Measurements from ENCODE around the gene RBCK1.
A peak's percentile ranks its signal among the peaks of the same experiment; 100 is the strongest.

The RBCK1 gene
- total RNA-seq, result 60.7 to 82.4 (median 71.2) reads per million in 9 experiments

DNA sequence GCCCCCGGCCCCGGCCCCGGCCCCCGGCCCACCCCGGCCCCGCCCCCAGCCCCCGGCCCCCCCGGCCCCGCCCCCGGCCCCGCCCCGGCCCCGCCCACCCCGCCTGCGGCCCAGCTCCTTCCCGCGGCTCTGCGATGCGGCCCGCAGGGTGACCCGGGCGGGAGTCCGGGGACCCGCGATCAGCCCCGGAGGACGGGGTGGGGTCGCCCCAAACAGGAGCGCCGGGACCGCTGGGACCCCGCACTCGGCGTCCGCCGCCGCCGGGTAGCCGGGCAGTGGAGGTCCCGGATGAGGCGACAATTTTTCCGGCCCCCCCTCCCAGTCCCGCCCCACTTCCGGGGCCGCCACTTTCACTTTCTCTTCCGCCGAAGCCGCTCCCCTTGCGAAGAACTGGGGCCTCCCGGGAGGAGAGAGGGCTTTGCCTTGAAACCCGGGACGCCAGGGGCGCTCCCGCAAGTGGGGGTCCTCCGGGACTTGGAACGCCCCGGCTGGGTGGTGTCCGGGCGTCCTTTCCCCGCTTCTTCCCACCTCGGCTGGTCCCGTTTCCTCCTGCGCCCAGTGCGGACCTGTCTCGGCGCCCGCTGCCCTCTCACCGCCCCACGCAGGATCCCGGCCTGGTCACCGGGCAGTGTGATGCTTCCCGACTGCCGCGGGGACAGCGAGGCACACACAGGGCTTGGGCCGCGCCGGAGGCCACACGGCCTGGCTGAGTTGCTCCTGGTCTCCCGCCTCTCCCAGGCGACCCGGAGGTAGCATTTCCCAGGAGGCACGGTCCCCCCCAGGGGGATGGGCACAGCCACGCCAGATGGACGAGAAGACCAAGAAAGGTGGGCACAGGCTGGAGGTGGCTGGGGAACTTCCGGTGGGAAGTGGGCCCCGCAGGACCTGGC lies at the start of gene RBCK1:
Gene RBCK1 (plus strand): TSS at position 347 of the 890 bp plus-strand sequence. CDS start 459 bp downstream, at position 806.
- DNase-seq (peak; percentile 83 to 91 (median 86)), ATAC-seq (replicated peaks) (peak; percentile 84)
- Mint-ChIP-seq H3K4me1 (ENCODE audit: low read depth in 2 of 2) (peaks cover 27 to 48% of the 10 kb centered on the region in 2 donors), H3K4me3 (peak within 1 kb of the TSS; percentile 93 to 94), H3K36me3 (ENCODE audit: insufficient read depth) (peaks cover 57% of the 10 kb centered on the region), H3K27ac (peak within 1 kb of the TSS; percentile 92 to 95), H3K9me3 (no peaks in the 10 kb centered on the region), H3K27me3 (no peaks in the 10 kb centered on the region)

DNA sequence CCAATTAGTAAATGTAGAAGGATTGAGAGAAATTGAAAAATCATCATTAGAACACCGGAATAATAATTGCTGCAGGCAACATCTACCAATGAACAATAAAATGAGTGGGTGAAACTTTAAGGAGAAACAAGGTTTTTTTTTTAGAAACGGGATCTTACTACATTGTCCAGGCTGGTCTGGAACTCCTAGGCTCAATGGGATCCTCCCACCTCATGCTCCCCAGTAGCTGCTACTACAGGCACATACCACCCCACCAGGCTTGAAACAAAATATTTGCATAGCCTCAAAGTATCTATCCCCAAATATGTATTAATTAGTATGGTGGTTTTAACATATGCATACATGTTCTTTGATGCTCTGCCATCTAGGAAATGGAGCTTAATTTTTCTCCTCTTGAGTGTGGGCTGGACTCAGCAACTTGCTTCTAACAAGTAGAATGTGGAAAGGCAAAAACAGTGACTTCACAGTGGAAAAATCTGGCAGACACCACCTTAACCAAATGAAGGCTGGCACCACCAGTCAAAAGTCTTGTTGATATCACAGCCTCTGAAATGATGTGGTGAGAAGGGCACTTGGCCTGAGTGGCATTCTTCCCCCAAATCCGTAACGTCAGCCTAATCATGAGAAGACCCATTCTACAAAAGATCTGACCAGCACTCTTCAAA lies 49.1 kb upstream of the RBCK1 start:
- Mint-ChIP-seq H3K9me3 (no peaks in the 10 kb centered on the region), H3K4me1 (ENCODE audit: low read depth in 2 of 2) (peaks cover 5 to 7% of the 10 kb centered on the region in 2 donors), H3K27me3 (no peaks in the 10 kb centered on the region), H3K36me3 (ENCODE audit: insufficient read depth) (no peaks in the 10 kb centered on the region), H3K4me3 (no peak overlapping the region), H3K27ac (no peak overlapping the region)
- no peak for DNase-seq
- no peak for ATAC-seq (replicated peaks)

DNA sequence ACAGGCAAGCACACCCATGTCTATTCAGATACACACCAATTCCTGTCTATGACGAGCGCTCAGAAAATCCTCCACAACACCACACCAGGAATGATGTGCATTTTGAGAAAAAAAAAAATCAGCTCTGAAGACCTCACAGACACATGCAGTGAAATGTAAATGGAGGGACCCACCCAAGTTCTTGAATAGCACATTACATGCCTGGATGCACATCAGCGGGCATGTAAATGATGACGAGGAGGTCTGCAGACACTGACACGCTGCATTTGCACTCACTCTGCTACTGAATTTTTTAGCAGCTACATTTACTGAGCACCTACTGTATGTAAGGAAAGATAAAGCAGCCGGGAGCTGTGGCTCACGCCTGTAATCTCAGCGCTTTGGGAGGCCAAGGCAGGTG lies 46.5 kb upstream of the RBCK1 start:
- Mint-ChIP-seq H3K36me3 (ENCODE audit: insufficient read depth) (no peaks in the 10 kb centered on the region), H3K4me3 (no peak overlapping the region), H3K9me3 (no peaks in the 10 kb centered on the region), H3K27me3 (no peaks in the 10 kb centered on the region), H3K4me1 (ENCODE audit: low read depth in 2 of 2) (peaks cover 3 to 4% of the 10 kb centered on the region in 2 donors), H3K27ac (no peak overlapping the region)
- ATAC-seq (replicated peaks), result no peak
- no peak for DNase-seq

DNA sequence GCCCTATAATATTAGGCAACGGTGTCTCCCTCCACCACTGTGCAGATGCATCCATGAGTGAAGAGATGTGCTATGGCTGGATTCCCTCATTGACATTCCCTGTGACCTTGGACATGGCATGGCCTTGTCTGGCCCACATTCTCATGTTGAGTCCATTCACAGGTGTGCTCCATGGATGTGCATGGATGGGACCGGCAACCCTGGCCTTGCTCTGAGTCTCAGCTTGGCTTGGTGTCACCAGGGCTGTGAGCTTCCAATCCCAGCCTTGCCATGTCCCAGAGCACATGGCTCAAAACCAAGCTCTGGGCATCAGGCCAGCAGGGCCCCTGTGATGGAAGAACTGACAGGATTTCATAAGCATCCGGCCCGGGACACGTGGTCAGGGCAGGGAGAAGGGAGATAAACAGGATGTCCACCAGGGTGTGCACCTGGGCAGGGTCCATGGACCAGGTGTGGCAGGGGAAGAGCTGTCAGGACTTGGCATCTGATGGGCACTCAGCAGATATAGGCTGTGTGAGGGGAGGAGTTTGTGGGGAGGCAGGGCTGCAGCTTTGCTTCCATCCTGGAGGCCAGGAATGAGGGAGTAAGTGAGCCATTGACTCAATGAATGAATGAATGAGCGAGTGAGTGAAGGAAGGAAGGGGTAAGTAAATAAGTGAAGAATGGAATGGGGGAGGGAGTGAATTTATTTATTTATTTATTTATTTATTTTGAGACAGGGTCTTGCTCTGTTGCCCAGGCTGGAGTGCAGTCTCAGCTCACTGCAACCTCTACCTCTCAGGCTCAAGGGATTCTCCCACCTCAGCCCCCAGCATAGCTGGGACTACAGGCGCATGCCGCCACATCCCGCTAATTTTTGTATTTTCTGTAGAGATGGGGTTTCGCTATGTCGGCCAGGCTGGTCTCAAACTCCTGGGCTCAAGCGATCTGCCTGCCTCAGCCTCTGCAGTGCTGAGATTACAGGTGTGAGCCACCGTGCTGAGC lies 45.5 kb upstream of the RBCK1 start:
- Mint-ChIP-seq H3K27ac (no peak overlapping the region), H3K4me1 (ENCODE audit: low read depth in 2 of 2) (peaks cover 3 to 4% of the 10 kb centered on the region in 2 donors), H3K4me3 (no peak overlapping the region), H3K9me3 (no peaks in the 10 kb centered on the region), H3K27me3 (peaks cover 0 to 2% of the 10 kb centered on the region in 2 donors), H3K36me3 (ENCODE audit: insufficient read depth) (no peaks in the 10 kb centered on the region)
- no peak for DNase-seq
- ATAC-seq (replicated peaks), result peak; percentile 24

DNA sequence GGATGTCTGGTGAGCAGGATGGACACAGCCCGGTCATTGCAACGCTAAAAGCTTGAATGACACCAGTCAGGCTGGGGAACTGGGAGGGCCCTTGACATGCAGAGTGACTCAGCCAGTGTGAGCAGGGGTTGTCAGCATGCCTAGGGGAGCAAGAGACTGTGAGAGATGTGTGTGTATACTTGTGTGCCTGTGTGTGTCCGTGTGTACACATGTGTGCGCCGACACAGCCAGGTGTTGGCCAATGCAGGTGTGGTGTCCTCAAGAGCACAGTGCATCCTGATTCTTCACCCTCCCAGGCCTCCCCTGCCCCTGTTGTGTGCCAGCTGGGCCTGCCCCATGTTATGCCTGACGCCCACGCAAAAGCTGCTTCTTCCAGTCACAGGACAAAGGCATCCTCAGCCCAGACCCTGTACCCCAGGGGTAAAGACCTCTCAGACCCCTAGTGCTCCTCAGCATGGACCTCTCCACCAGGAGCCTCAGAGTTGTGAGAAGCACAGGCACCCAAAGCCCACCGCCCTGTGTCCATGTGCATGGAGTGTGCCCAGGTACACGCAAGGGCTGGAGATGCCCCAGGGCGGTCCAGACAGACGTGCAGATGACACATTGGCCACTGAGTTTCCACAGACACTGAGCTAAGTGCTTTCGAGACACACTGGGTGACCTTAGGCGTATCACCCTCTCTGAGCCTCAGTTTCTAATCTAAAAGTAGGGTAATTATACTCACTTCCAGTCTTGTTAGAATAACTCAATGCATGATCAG lies 44.6 kb upstream of the RBCK1 start:
- no peak for ATAC-seq (replicated peaks)
- no peak overlapping the region for H3K4me3 Mint-ChIP-seq
- no peak for DNase-seq
- peaks cover 2 to 12% of the 10 kb centered on the region in 2 donors for H3K27me3 Mint-ChIP-seq
- H3K4me1 Mint-ChIP-seq (ENCODE audit: low read depth in 2 of 2), result peaks cover 3 to 4% of the 10 kb centered on the region in 2 donors
- H3K27ac Mint-ChIP-seq, result no peak overlapping the region
- H3K36me3 Mint-ChIP-seq (ENCODE audit: insufficient read depth), result no peaks in the 10 kb centered on the region
- H3K9me3 Mint-ChIP-seq, result no peaks in the 10 kb centered on the region

DNA sequence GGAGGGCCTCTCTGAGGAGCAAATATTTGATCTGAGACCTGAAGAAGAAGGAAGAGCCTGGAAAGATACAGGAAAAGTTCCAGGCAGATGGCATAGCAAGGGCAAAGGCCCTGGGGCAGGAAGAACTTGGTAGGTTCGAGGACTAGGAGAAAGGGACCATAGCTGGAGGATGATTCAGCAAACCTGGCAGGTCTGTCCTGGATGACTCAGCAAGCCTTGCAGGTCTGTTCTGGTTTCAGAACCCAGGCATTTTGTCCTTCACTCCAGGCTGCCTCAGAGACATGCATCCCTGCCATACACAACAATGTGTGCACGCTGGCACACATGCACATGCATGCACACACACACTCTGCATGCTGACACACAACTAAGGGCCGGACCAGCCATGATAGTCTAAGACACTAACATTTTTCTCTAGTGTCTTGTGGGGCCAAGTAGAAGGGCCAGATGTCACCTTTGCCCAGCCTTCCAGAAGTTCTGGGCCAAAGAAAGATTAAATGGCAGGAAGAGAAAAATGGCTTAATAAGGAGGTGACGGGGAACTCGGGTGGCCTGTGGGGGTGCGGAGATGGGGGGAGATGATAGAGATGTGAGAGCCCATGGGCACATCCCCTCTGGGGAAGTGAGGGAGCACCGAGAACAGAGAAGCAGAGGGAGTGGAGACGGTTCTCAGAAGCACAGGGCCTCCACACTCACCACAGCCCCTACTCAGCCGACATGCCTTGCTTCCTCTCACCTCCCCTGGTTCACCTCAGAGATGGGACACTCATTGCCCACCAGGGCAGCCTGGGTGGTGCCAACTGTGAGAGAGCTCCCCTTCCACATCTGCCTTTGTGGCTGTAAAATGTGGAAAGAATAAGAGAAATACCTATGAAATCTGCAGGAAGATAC lies 42.9 kb upstream of the RBCK1 start:
- DNase-seq, result no peak
- ATAC-seq (replicated peaks), result no peak
- no peak overlapping the region for H3K4me3 Mint-ChIP-seq
- peaks cover 13 to 27% of the 10 kb centered on the region in 2 donors for H3K27me3 Mint-ChIP-seq
- H3K4me1 Mint-ChIP-seq (ENCODE audit: low read depth in 2 of 2), result peaks cover 4 to 6% of the 10 kb centered on the region in 2 donors
- H3K36me3 Mint-ChIP-seq (ENCODE audit: insufficient read depth), result no peaks in the 10 kb centered on the region
- H3K27ac Mint-ChIP-seq, result no peak overlapping the region
- H3K9me3 Mint-ChIP-seq, result no peaks in the 10 kb centered on the region

DNA sequence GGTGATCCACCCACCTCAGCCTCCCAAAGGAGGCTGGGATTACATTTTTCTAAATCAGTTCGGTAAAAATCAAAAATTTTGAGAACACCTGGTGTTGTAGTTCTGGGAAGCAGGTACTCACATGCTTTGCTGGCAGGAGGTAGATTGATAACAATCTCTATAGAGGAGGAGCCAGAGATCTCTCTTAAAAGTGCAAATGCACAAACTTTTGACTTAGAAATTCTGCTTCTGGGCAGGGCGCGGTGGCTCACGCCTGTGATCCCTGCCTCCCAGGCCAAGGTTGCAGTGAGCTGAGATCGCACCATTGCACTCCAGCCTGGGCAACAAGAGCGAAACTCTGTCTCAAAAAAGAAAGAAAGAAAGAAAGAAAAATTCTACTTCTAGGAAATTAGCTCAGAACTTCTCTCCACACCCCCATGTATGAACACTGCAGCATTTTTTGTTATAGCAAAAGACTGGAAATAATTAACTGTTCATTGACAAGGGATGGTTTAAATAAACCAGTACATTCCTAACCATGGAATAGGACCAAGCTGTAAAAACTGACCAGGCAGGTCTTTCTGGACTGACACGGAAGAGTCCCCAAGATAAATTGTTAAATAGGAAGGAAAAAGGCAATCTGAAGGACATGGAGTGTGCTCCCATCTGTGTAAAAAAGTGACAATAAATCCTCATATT lies 41.9 kb upstream of the RBCK1 start:
- no peak overlapping the region for H3K4me3 Mint-ChIP-seq
- ATAC-seq (replicated peaks) (no peak), DNase-seq (no peak)
- H3K4me1 Mint-ChIP-seq (ENCODE audit: low read depth in 2 of 2), result peaks cover 4 to 6% of the 10 kb centered on the region in 2 donors
- no peaks in the 10 kb centered on the region for H3K9me3 Mint-ChIP-seq
- no peaks in the 10 kb centered on the region for H3K36me3 Mint-ChIP-seq (ENCODE audit: insufficient read depth)
- H3K27ac Mint-ChIP-seq, result no peak overlapping the region
- H3K27me3 Mint-ChIP-seq, result peaks cover 13 to 27% of the 10 kb centered on the region in 2 donors

DNA sequence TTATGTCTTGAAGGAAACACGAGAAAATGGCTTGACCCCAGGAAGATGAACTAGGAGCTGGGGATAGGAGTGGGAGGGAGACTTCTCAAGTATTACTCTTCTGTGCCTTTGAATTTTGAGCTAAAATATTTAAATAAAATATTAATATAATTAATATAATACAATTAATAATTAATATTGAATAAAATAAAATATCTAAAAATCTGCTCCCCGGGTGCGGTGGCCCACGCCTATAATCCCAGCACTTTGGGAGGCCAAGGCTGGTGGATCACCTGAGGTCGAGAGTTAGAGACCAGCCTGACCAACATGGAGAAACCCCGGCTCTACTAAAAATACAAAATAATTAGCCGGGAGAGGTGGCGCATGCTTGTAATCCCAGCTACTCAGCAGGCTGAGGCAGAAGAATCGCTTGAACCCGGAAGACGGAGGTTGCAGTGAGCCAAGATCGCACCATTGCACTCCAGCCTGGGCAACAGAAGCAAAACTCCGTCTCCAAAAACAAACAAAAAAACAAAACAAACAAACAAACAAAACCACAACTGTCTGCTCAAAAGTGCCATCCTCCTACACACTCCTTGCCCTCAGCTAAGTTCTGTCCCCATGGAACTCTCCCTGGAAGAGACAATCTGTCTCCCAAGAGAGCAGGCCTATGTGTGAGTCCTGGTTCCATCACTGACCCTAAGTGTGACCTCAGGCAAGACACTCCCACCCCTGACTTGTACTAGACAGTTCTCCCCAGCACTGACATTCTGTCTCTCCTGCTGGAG lies 41.2 kb upstream of the RBCK1 start:
- Mint-ChIP-seq H3K4me3 (no peak overlapping the region), H3K27ac (no peak overlapping the region), H3K36me3 (ENCODE audit: insufficient read depth) (no peaks in the 10 kb centered on the region), H3K4me1 (ENCODE audit: low read depth in 2 of 2) (peaks cover 4 to 6% of the 10 kb centered on the region in 2 donors), H3K9me3 (no peaks in the 10 kb centered on the region), H3K27me3 (peaks cover 13 to 27% of the 10 kb centered on the region in 2 donors)
- DNase-seq (no peak), ATAC-seq (replicated peaks) (no peak)

DNA sequence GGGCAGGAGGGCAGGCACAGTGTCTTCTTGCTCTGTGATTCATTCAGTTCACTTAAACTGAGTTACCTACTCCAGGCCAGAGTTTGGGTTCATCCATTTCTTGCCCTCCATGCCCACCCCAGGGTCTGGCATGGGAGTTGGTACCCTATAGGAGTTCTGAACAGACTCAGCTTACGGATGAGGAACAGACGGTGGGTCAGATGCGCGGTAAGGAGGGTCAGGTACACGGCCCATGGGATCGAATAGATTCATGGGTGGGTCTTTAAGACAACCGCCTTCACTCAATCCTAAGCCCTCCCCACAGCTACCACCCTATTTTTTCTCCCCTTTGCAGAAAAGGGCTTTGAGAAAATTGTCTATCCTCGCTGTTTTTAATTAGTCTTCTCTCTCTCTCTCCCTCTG lies 40.6 kb upstream of the RBCK1 start:
- H3K4me1 Mint-ChIP-seq (ENCODE audit: low read depth in 2 of 2), result peaks cover 4% of the 10 kb centered on the region in 2 donors
- peaks cover 13 to 27% of the 10 kb centered on the region in 2 donors for H3K27me3 Mint-ChIP-seq
- no peak overlapping the region for H3K27ac Mint-ChIP-seq
- no peaks in the 10 kb centered on the region for H3K9me3 Mint-ChIP-seq
- H3K36me3 Mint-ChIP-seq (ENCODE audit: insufficient read depth), result no peaks in the 10 kb centered on the region
- ATAC-seq (replicated peaks), result no peak
- no peak for DNase-seq
- H3K4me3 Mint-ChIP-seq, result no peak overlapping the region

DNA sequence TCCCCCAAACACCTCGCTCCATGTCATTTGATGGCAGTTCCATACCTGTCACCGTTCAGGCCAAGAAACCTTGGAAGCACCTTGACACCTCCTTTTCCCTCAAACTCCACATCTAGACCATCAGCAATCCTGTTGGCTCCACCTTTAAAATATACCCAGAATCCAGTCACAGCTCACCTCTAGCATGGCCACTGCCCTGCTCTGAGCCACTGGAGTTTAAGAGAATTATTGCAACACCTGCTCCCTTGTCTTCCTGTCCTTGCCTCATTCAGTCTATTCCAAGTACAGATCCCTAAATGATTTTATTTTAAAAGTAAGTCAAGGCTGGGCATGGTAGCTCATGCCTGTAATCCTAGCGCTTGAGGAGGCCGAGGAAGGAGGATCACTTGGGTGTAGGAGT lies 39.2 kb upstream of the RBCK1 start:
- DNase-seq, result no peak
- no peak for ATAC-seq (replicated peaks)
- Mint-ChIP-seq H3K4me3 (no peak overlapping the region), H3K36me3 (ENCODE audit: insufficient read depth) (no peaks in the 10 kb centered on the region), H3K4me1 (ENCODE audit: low read depth in 2 of 2) (peaks cover 3 to 4% of the 10 kb centered on the region in 2 donors), H3K9me3 (no peaks in the 10 kb centered on the region), H3K27ac (no peak overlapping the region), H3K27me3 (peaks cover 13 to 27% of the 10 kb centered on the region in 2 donors)

DNA sequence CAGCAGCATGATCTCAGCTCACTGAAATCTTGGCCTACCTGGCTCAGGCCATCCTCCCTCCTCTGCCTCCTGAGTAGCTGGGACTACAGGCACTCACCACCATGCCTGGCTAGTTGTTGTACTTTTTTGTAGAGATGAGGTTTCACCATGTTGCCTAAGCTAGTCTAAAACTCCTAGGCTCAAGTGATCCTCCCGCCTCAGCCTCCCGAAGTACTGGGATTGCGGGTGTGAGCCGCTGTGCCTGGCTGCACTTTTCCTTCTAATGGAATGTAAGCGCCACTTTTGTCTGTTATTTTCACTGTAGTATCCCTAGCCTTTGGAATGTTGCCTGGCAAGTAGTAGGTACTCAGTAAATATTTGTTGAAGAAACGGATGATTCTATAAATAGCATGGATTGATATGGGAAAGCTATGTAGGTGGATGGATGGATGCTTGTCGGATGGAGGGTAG lies 37.9 kb upstream of the RBCK1 start:
- no peak for ATAC-seq (replicated peaks)
- no peaks in the 10 kb centered on the region for H3K36me3 Mint-ChIP-seq (ENCODE audit: insufficient read depth)
- H3K4me1 Mint-ChIP-seq (ENCODE audit: low read depth in 2 of 2), result peaks cover 3 to 4% of the 10 kb centered on the region in 2 donors
- DNase-seq, result no peak
- H3K27ac Mint-ChIP-seq, result no peak overlapping the region
- peaks cover 13 to 27% of the 10 kb centered on the region in 2 donors for H3K27me3 Mint-ChIP-seq
- H3K9me3 Mint-ChIP-seq, result no peaks in the 10 kb centered on the region
- no peak overlapping the region for H3K4me3 Mint-ChIP-seq

All from effector memory CD8-positive, alpha-beta T cell (primary cell).